SU-DHL-6 (cell line): Measurements from ENCODE around the gene CXCR4.
A peak's percentile ranks its signal among the peaks of the same experiment; 100 is the strongest.

Experiments
- H2AFZ ChIP-seq: fragments of 200-600 bp; sonication (generic); 2 replicates; pipeline ENCODE4 v1.6.1; 2014; ENCODE audit warnings: low read depth, mild to moderate bottlenecking, moderate library complexity, mixed read lengths, antibody characterized with exemption, low read length; ENCODE audit not compliant: severe bottlenecking
- H3F3A ChIP-seq: fragments of 200-600 bp; shearing (Covaris generic); 2 replicates; pipeline ENCODE4 v1.6.0; 2016; ENCODE audit warnings: antibody characterized with exemption, mild to moderate bottlenecking; ENCODE audit not compliant: insufficient read depth
- H3K27ac ChIP-seq: fragments of 200-600 bp; sonication (generic); 2 replicates; pipeline ENCODE4 v1.5.1; 2016; ENCODE audit warnings: low read depth, mild to moderate bottlenecking, low read length, moderate library complexity, mixed read lengths
- H3K27me3 ChIP-seq: fragments of 200-600 bp; sonication (generic), shearing (Covaris generic); 2 replicates; pipeline ENCODE4 v1.6.0; 2014; ENCODE audit warnings: mild to moderate bottlenecking, low read length
- H3K36me3 ChIP-seq: fragments of 200-600 bp; sonication (generic); 2 replicates; pipeline ENCODE4 v1.6.1; 2014; ENCODE audit warnings: mild to moderate bottlenecking, low read length, mixed read lengths
- H3K4me2 ChIP-seq: fragments of 300-600, 200-600 bp; shearing (Covaris generic), sonication (generic); 2 replicates; pipeline ENCODE4 v1.6.0; 2014; ENCODE audit warnings: low read length, low read depth, mild to moderate bottlenecking; ENCODE audit not compliant: poor library complexity, severe bottlenecking
- H3K4me3 ChIP-seq: fragments of 200-600 bp; sonication (generic); 2 replicates; pipeline ENCODE4 v1.5.1; 2014; ENCODE audit warnings: antibody characterized with exemption, low read length, mild to moderate bottlenecking, mixed read lengths; ENCODE audit not compliant: insufficient read depth, poor library complexity, severe bottlenecking
- H3K79me2 ChIP-seq: fragments of 200-600 bp; sonication (generic); 2 replicates; pipeline ENCODE4 v1.6.1; 2014; ENCODE audit warnings: mild to moderate bottlenecking, low read length, moderate library complexity; ENCODE audit not compliant: insufficient read depth
- H3K9ac ChIP-seq: fragments of 200-600 bp; sonication (generic); 2 replicates; pipeline ENCODE4 v1.7.0; 2014; ENCODE audit warnings: mild to moderate bottlenecking, low read length
- H3K9me2 ChIP-seq: fragments of 200-600 bp; sonication (generic); replicated peaks from 2 replicates; pipeline ENCODE4 v1.6.1; 2014; ENCODE audit warnings: low read length; ENCODE audit not compliant: insufficient read depth
- H3K9me3 ChIP-seq: fragments of 200-600 bp; sonication (generic); 2 replicates; pipeline ENCODE4 v1.6.1; 2014; ENCODE audit warnings: low read length, mixed read lengths; ENCODE audit not compliant: insufficient read depth
- H4K20me1 ChIP-seq: fragments of 200-600 bp; sonication (generic); 2 replicates; pipeline ENCODE4 v1.6.1; 2014; ENCODE audit warnings: low read depth, mild to moderate bottlenecking, antibody characterized with exemption, low read length, moderate library complexity, mixed read lengths
- CTCF ChIP-seq: fragments of 200-600 bp; sonication (generic); IDR thresholded peaks from one replicate; pipeline ENCODE4 v1.5.1; 2017; ENCODE audit warnings: antibody characterized with exemption, mild to moderate bottlenecking, low read length, moderate library complexity; ENCODE audit not compliant: insufficient read depth, poor library complexity, severe bottlenecking
- EZH2phosphoT487 ChIP-seq: fragments of 200-600 bp; sonication (generic), shearing (Covaris generic); conservative IDR thresholded peaks from 2 replicates; pipeline ENCODE4 v1.6.1; 2018; ENCODE audit warnings: mild to moderate bottlenecking, antibody characterized with exemption, low read length, moderate library complexity, mixed read lengths

CXCR4 gene

DNA sequence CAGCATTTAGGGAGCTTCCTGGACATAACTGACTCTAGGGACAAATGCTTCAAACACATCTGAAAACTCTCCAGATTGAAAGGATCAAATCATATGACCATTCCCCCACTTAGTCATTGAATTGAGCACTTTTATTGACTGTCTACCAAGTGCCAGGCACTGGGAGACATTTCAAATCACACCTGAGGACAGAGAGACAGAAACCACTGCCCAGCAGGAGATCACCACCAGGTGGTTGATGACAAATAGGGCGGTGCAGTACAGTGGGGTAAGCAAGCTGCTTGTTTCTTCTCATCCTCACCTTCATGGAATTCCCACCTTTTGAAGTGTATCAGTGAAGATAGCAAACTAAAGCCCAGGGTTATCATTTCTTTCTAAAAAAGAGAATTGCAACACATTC is 19.0 kb upstream of the CXCR4 start:
- no peaks in the 10 kb centered on the region for H3K36me3 ChIP-seq
- H2AFZ ChIP-seq, result no peak overlapping the region
- no peaks in the 10 kb centered on the region for H3K79me2 ChIP-seq
- H3K4me2 ChIP-seq, result peak overlapping the region; percentile 82
- no peaks in the 10 kb centered on the region for H4K20me1 ChIP-seq
- H3K9me2 ChIP-seq, result no peaks in the 10 kb centered on the region
- no peaks in the 10 kb centered on the region for H3K27me3 ChIP-seq
- H3K9ac ChIP-seq, result peak overlapping the region; percentile 62
- H3K4me3 ChIP-seq, result peak overlapping the region; percentile 28
- no peaks in the 10 kb centered on the region for H3K9me3 ChIP-seq
- TF ChIP-seq CTCF, result no peak
- no peak for TF ChIP-seq EZH2phosphoT487
- H3F3A ChIP-seq, result peaks cover 49% of the 10 kb centered on the region
- peak overlapping the region; percentile 100 for H3K27ac ChIP-seq

DNA sequence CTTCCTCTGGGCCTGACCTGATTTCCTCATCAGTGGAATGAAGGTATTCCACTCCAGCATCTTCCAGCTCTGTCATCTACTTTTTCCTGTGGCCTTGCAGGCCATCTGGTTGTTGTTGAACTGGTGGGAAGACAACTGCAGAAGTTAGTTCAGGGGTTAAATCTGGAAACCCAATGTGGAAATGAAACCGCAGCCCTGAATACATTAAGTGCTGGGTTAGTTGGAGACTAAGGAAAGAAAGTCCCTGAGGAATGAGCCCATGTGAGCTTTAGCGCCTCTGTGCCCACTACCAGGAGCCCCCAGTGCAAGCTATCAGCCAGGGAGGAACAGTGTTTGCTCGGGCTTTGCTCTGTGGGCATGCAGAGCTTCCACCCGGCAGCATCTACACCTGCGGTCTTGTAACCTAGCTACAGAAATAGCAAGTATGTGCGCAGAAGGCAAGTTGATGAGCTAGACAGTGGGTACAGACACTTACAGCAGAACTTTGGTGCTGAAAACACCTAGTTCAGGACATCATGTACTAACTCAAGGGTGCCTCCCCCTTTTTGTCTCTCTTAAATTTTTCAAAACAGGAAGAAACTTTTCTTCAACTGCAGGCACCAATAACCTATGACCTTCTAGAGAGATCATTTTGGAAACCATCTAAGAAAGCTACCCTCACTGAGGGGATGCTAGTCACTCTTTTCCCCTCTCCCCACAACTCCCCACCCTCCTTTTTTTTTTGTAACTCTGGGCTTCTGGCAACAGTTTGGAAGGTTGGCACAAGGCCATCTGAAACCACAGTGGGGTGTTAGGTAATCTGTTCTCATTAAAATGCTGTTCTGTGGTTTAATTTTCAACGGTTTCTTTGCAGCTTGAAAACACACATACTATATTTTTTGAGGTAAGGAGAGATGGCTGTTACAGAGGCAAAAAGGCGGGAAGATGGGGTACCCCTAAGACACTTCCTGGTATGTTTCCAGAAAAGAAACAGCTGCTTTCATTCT is 18.3 kb upstream of the CXCR4 start:
- H3K4me2 ChIP-seq, result peak overlapping the region; percentile 82
- no peaks in the 10 kb centered on the region for H3K27me3 ChIP-seq
- H4K20me1 ChIP-seq, result no peaks in the 10 kb centered on the region
- H3K9me3 ChIP-seq, result no peaks in the 10 kb centered on the region
- TF ChIP-seq EZH2phosphoT487, result no peak
- no peak for TF ChIP-seq CTCF
- H3K79me2 ChIP-seq, result no peaks in the 10 kb centered on the region
- H3K36me3 ChIP-seq, result no peaks in the 10 kb centered on the region
- no peaks in the 10 kb centered on the region for H3K9me2 ChIP-seq
- peak overlapping the region; percentile 62 for H3K9ac ChIP-seq
- no peak overlapping the region for H2AFZ ChIP-seq
- H3K4me3 ChIP-seq, result peak overlapping the region; percentile 28
- peaks cover 54% of the 10 kb centered on the region for H3F3A ChIP-seq
- peak overlapping the region; percentile 100 for H3K27ac ChIP-seq

DNA sequence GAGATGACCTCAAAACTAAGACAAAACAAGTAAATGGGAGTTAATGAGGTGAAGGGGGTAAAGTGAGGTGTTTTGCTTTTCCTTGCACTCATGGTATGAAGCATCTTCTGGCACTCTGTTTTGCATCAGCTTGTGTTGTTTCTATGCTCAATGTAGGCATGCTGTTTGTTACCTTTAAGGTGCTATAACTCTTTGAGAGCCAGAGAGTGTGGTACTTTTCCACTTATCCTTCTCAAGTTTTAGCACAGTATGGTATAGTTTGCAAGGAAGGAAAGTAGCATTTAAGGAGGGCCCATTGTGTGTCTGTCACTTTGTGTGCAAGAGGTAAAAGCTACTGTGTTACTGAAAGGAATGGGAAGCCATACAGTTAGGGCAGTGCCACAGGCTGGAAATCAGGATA is 17.5 kb upstream of the CXCR4 start:
- H3K4me2 ChIP-seq, result peak overlapping the region; percentile 82
- TF ChIP-seq EZH2phosphoT487 (no peak), CTCF (no peak)
- H3K9me3 ChIP-seq, result no peaks in the 10 kb centered on the region
- no peak overlapping the region for H2AFZ ChIP-seq
- H3K79me2 ChIP-seq, result no peaks in the 10 kb centered on the region
- peaks cover 54% of the 10 kb centered on the region for H3F3A ChIP-seq
- no peaks in the 10 kb centered on the region for H3K27me3 ChIP-seq
- peak overlapping the region; percentile 62 for H3K9ac ChIP-seq
- peak overlapping the region; percentile 100 for H3K27ac ChIP-seq
- H3K4me3 ChIP-seq, result no peak overlapping the region
- no peaks in the 10 kb centered on the region for H3K36me3 ChIP-seq
- H4K20me1 ChIP-seq, result no peaks in the 10 kb centered on the region
- H3K9me2 ChIP-seq, result no peaks in the 10 kb centered on the region
